Uterus (tissue), 4 donors: Measurements from ENCODE around the gene STAMBPL1. TPM values are rescaled to one million over a fixed set of nuclear protein-coding genes. Genes with fewer than 3 reads are reported as not detected.

Experiments used
- DNase-seq, 2 donors: peaks; one replicate each; pipeline ENCODE4 v3.0.0-alpha.2; 2019 to 2020
- H3K27ac ChIP-seq, 2 donors: fragments of 200-600 bp; sonication (generic); 1 replicate in 1 of 2; 2 replicates in 1 of 2; pipeline ENCODE4 v1.5.1; 2016 to 2018
- H3K27me3 ChIP-seq, 2 donors: fragments of 200-600 bp; sonication (generic); one replicate each; pipeline ENCODE4 v1.5.1; 2018 to 2019; ENCODE audit warnings: control low read depth in 1 of 2
- H3K36me3 ChIP-seq, 2 donors: fragments of 200-600 bp; sonication (generic); one replicate each; pipeline ENCODE4 v1.5.1; 2019; ENCODE audit warnings: control low read depth in 1 of 2
- H3K4me1 ChIP-seq, 2 donors: fragments of 200-600 bp; sonication (generic); one replicate each; pipeline ENCODE4 v1.5.1; 2018 to 2019; ENCODE audit warnings: control low read depth in 1 of 2
- H3K4me3 ChIP-seq, 2 donors: fragments of 200-600 bp; sonication (generic); 1 replicate in 1 of 2; 2 replicates in 1 of 2; pipeline ENCODE4 v1.5.1; 2018 to 2019; ENCODE audit warnings: mild to moderate bottlenecking in 1 of 2
- H3K9me3 ChIP-seq, 2 donors: fragments of 200-600 bp; sonication (generic); one replicate each; pipeline ENCODE4 v1.5.1; 2019; ENCODE audit warnings: control low read depth in 1 of 2
- CTCF ChIP-seq, 4 experiments: fragments of 200-600 bp in 2 of 4; fragments of 450-650 bp in 2 of 4; sonication (generic) in 2 of 4; IDR thresholded peaks; one replicate each; pipeline ENCODE4 v1.5.1; 2016 to 2019; ENCODE audit warnings: antibody characterized with exemption in 4 of 4, mild to moderate bottlenecking in 2 of 4, moderate library complexity in 1 of 4
- POLR2A ChIP-seq, 2 donors: fragments of 450-650 bp; IDR thresholded peaks; one replicate each; pipeline ENCODE4 v1.6.1; 2016; ENCODE audit warnings: antibody characterized with exemption in 2 of 2, mild to moderate bottlenecking in 1 of 2, moderate library complexity in 1 of 2
- intact Hi-C: fragments of 100-400 bp; cut with DNase I; formaldehyde crosslinking; loops from one replicate; pipeline ENCODE4 v1.15.1; 2023; ENCODE audit warnings: low total_unique reads
- total RNA-seq, 4 donors: library from RNA; depleted of rRNA in 3 of 4; stranded (reverse); fragments of >200 nt in 3 of 4; gene quantifications; one replicate each; pipeline versions ENCODE4 v1.1.0 to v1.2.4, GENCODE V29; 2014 to 2023
- donor health status: DM: yes; HTN: yes; CAD: no.

The STAMBPL1 gene
- total RNA-seq, 4 donors from 2014 or later: 3.8 to 23.6 (median 6.5) TPM

GRCh38 chr10:88920198-88920597, 40.2 kb downstream of the STAMBPL1 start:
- Histone ChIP-seq H3K4me1 (no peaks in the 10 kb centered on the region), H3K36me3 (no peaks in the 10 kb centered on the region), H3K27me3 (no peaks in the 10 kb centered on the region), H3K9me3 (no peaks in the 10 kb centered on the region), H3K27ac (peak overlapping the region in 1 of 2 donors; percentile 8), H3K4me3 (no peak overlapping the region)
- TF ChIP-seq CTCF (IDR thresholded peaks at IDR 0.05) (no peak), POLR2A (IDR thresholded peaks at IDR 0.05) (no peak)
- intact Hi-C loops: no loop called here
- no peak for DNase-seq

- no peaks in the 10 kb centered on the region for H3K27me3 ChIP-seq
- no peak for TF ChIP-seq POLR2A (IDR thresholded peaks at IDR 0.05)
- no peak for TF ChIP-seq CTCF (IDR thresholded peaks at IDR 0.05)
- no peaks in the 10 kb centered on the region for H3K9me3 ChIP-seq
- DNase-seq: no peak
- H3K27ac ChIP-seq: peak overlapping the region; percentile 5 to 35
- H3K4me1 ChIP-seq: no peaks in the 10 kb centered on the region
- no peak overlapping the region for H3K4me3 ChIP-seq
- intact Hi-C loops: no loop called here
- no peaks in the 10 kb centered on the region for H3K36me3 ChIP-seq
Observed at GRCh38 chr10:88920986-88921593, 41.0 kb downstream of the STAMBPL1 start.

- intact Hi-C loops: no loop called here
Observed at GRCh38 chr10:88922041-88922440, 42.0 kb downstream of the STAMBPL1 start.

GRCh38 chr10:88923520-88923919, 43.5 kb downstream of the STAMBPL1 start:
- no peaks in the 10 kb centered on the region for H3K4me1 ChIP-seq

More at GRCh38 chr10:88922041-88922440, 42.0 kb downstream of the STAMBPL1 start:
- no peaks in the 10 kb centered on the region for H3K9me3 ChIP-seq
- TF ChIP-seq CTCF (IDR thresholded peaks at IDR 0.05) (no peak), POLR2A (IDR thresholded peaks at IDR 0.05) (no peak)
- DNase-seq: no peak
- H3K4me1 ChIP-seq: no peaks in the 10 kb centered on the region
- H3K36me3 ChIP-seq: no peaks in the 10 kb centered on the region
- no peak overlapping the region for H3K4me3 ChIP-seq
- H3K27me3 ChIP-seq: no peaks in the 10 kb centered on the region
- peak overlapping the region in 1 of 2 donors; percentile 35 for H3K27ac ChIP-seq

More at GRCh38 chr10:88923520-88923919, 43.5 kb downstream of the STAMBPL1 start:
- no peaks in the 10 kb centered on the region for H3K36me3 ChIP-seq
- no peak for DNase-seq
- peak overlapping the region in 1 of 2 donors; percentile 61 for H3K27ac ChIP-seq
- H3K9me3 ChIP-seq: no peaks in the 10 kb centered on the region
- H3K27me3 ChIP-seq: no peaks in the 10 kb centered on the region
- no peak overlapping the region for H3K4me3 ChIP-seq
- no peak for TF ChIP-seq CTCF (IDR thresholded peaks at IDR 0.05)
- no peak for TF ChIP-seq POLR2A (IDR thresholded peaks at IDR 0.05)
- intact Hi-C loops: no loop called here
